ENCODE results near the gene E4F1. TPM values are rescaled to one million over a fixed set of nuclear protein-coding genes. Genes with fewer than 3 reads are reported as not detected.
"Not testable (repeated sequence)": the region's sequence is repeated elsewhere in the genome, so short reads cannot be mapped to it uniquely, and the experiment has no call there.

E4F1 gene
- total RNA-seq, 2 experiments from 2014 or later: 26.3 to 29.4 TPM

DNA sequence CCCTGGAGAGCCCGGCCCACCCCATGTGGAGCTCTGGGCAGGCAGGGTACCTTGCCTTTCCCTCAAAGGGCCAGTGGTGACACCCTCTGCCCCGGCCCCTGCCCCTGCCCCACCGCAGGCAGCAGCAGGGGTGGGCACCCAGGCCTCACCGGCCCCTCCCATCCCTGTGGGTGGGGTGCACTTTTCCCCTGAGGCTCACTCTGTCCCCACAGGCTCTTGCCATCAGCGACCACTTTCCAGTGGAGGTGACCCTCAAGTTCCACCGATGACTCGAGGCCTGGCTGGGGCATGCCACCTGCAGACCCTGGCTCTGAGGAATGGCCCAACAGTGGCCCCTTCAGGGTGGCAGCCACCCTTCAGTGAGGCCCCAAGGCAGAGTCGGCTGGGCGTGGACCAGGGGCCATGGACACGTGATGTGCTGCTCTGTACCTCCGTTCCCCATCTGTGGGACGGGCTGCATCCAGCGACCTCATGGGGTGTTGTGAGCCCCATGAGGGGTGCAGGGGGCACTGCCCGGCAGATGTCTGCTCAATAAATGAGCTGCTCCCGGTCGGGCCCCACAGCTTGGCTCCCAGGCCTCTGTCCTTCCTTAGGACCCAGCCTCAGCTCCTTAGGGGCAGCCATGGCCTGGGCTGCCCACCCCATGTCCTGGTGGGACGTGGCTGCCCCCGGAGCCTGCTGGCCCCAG, 14.9 kb downstream of the E4F1 start:
- H3K4me1 Mint-ChIP-seq: no peaks in the 10 kb centered on the region
- DNase-seq: no peak
- ChIA-PET POLR2A (interaction anchor here (1.2 to 2.5 kb wide), 3 partner anchors 14 to 83 kb away, joined by 3 to 11 read pairs (median 5); partner anchors contain the start of genes ECI1 and TRAF7), CTCF (no interaction called here)
- H3K36me3 Mint-ChIP-seq (ENCODE audit: low read depth): peaks cover 6% of the 10 kb centered on the region
- no peaks in the 10 kb centered on the region for H3K27me3 Mint-ChIP-seq
- H3K9me3 Mint-ChIP-seq: no peaks in the 10 kb centered on the region
- no peak overlapping the region for H3K27ac Mint-ChIP-seq
- H3K4me3 Mint-ChIP-seq: no peak overlapping the region

DNA sequence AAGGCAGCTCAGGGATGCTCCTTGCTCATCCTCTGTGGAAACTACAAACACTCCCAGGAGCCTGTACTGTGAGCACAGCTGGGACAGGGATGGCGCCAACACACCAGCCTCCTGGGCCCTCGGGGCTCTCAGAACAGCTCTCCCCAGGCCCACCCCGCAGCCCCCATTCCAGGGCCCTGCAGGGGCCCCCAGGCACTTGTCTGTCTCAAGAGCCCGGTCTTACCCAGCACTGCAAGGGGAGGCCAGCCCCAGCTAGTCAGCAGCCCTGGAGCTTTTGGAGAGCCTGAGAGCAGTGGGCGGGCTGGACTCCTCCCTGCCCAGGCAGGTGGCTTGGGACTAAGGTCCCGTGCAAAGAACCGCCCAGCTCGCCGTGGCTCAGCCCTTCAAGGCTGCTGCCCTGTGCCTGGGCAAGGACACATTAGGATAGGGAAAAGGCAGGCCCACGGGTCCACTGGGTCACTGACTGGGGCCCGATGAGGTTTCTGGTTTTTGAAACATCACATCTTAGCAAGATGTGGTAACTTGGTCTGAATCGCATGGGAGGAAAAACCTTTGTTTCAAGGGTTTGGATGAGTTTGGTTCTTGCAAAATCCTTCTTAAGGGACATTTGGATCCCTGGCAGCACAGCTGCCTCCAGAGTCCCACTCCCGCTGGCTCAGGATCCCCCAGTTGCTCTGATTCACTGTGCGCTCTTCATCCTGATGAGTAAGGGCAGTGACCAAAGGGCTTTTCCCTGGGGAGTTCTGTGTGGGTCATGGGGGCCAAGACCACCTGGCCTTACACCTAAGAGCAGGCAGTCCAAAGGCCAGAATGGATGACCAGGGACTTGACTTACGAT, 15.7 kb downstream of the E4F1 start:
- Mint-ChIP-seq H3K9me3 (no peaks in the 10 kb centered on the region), H3K36me3 (ENCODE audit: low read depth) (peaks cover 9% of the 10 kb centered on the region), H3K27me3 (no peaks in the 10 kb centered on the region), H3K4me1 (no peaks in the 10 kb centered on the region), H3K27ac (no peak overlapping the region), H3K4me3 (no peak overlapping the region)
- POLR2A ChIA-PET: interaction anchor here (1.2 to 1.5 kb wide), 2 partner anchors 13 to 84 kb away, joined by 3 to 5 read pairs; partner anchors contain the start of gene TRAF7
- DNase-seq: no peak
- CTCF ChIA-PET: no interaction called here

DNA sequence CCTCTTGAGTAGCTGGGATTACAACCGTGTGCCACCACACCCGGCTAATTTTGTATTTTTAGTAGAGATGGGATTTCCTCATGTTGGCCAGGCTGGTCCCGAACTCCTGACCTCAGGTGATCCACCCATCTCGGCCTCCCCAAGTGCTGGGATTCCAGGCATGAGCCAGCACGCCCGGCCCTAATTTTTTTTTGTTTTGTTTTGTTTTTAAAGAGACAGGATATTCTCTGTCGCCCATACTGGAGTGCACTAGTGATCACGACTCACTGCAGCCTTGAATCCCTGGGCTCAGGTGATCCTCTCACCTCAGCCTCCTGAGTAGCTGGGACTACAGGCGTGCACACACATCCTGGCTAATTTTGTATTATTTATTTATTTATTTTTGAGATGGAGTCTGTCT, 16.9 kb downstream of the E4F1 start:
- POLR2A ChIA-PET; DNase-seq; H3K9me3 Mint-ChIP-seq; H3K27ac Mint-ChIP-seq; H3K4me3 Mint-ChIP-seq; H3K27me3 Mint-ChIP-seq; H3K4me1 Mint-ChIP-seq; H3K36me3 Mint-ChIP-seq (ENCODE audit: low read depth): not testable (repeated sequence)
- CTCF ChIA-PET: interaction anchor here (1.3 kb wide), 1 partner anchor 11 kb away, joined by 4 read pairs; the partner anchor contains the start of gene ECI1

DNA sequence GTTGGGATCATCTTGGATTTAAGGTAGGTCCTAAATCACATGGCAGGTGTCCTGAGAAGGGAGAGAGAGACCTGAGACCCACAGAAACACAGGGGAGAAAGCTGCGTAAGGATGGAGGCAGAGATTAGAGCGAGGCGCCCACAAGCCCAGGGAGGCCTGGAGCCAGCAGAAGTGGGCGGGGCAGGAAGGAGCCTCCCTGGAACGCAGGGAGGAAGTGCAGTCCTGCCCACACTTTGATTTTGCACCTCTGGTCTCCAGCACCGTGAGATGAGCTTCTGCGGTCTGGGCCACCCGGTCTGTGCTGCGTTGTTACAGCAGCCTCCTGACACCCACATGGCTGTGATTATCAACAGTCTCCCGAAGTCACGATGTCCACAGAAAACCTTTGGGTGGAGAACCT, 19.2 kb downstream of the E4F1 start:
- no peak for DNase-seq
- H3K4me3 Mint-ChIP-seq: no peak overlapping the region
- ChIA-PET CTCF (no interaction called here), POLR2A (interaction anchor here (0.6 to 1.5 kb wide), 3 partner anchors 11 to 28 kb away, joined by 3 to 5 read pairs (median 3); no protein-coding TSS in a partner anchor)
- no peaks in the 10 kb centered on the region for H3K4me1 Mint-ChIP-seq
- no peak overlapping the region for H3K27ac Mint-ChIP-seq
- no peaks in the 10 kb centered on the region for H3K9me3 Mint-ChIP-seq
- no peaks in the 10 kb centered on the region for H3K27me3 Mint-ChIP-seq
- H3K36me3 Mint-ChIP-seq (ENCODE audit: low read depth): peaks cover 13% of the 10 kb centered on the region

DNA sequence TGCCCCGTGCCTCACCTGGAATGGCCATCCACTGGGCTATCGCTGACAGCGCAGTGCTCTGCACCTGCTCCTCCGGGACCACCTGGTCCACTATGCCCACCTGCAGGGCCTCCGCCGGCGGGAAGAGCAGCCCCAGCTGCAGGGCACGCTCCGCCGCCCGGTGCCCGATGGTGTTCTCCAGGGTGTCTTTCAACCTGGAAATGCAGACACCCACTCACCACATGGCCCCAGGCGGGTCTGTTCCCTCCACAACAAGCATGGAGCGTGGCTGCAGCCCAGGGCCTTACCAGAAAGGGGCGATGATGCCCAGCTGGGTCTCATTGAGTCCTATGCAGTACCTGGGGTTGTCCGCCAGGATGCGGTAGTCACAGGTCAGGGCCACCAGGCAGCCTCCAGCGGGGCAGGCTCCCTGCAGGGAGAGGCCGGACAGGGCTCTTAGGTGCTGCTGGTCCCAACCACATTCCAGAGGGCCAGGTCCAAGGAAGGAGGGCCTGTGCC, 19.7 kb downstream of the E4F1 start:
- POLR2A ChIA-PET: interaction anchor here (0.6 to 1.5 kb wide), 2 partner anchors 26 to 28 kb away, joined by 3 to 5 read pairs; no protein-coding TSS in a partner anchor
- H3K9me3 Mint-ChIP-seq: no peaks in the 10 kb centered on the region
- no peak overlapping the region for H3K4me3 Mint-ChIP-seq
- no peaks in the 10 kb centered on the region for H3K27me3 Mint-ChIP-seq
- H3K4me1 Mint-ChIP-seq: no peaks in the 10 kb centered on the region
- H3K27ac Mint-ChIP-seq: no peak overlapping the region
- CTCF ChIA-PET: no interaction called here
- no peak for DNase-seq
- H3K36me3 Mint-ChIP-seq (ENCODE audit: low read depth): peaks cover 13% of the 10 kb centered on the region

DNA sequence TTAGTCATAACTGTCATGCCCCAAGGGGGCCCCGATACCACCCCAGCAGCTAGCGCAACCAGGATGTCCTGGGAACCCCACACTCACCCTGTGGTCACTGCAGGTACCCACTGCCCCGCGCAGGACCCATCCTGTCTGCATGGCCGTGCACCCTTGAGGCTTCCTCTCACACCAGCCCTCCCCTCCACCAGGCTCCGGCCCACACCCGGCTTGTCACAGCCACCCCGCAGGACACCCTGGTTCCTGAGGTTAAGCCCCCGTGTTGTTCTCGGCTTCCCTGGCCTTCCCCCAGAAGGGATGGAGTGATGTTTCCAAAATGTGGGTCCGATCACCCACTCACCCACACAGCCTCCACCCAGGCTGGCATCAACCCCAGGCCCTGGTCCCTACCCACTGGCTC, 20.4 kb downstream of the E4F1 start:
- peaks cover 13% of the 10 kb centered on the region for H3K36me3 Mint-ChIP-seq (ENCODE audit: low read depth)
- no peaks in the 10 kb centered on the region for H3K27me3 Mint-ChIP-seq
- no peaks in the 10 kb centered on the region for H3K4me1 Mint-ChIP-seq
- H3K4me3 Mint-ChIP-seq: no peak overlapping the region
- POLR2A ChIA-PET: no interaction called here
- H3K9me3 Mint-ChIP-seq: no peaks in the 10 kb centered on the region
- no peak overlapping the region for H3K27ac Mint-ChIP-seq
- no peak for DNase-seq
- CTCF ChIA-PET: no interaction called here

DNA sequence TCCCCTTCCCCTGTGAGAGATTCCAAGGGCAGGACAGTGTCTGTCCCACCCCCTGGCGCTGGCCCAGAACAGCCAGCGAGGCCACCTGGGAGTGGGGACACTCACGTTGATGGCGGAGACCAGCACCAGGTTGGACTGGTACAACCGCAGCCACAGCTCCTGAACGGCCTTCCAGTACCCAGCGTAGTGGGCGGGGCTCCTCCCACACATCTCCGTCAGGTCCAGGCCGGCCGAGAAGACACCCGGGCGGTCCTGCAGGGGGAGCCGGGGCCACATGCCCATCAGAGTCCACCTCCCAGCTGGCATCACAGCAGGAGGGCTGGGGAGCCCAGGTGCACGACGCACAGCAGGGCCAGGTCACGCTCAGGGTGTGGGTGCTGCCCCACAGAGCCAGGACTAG, 20.9 kb downstream of the E4F1 start:
- no peaks in the 10 kb centered on the region for H3K27me3 Mint-ChIP-seq
- no peak for DNase-seq
- H3K4me3 Mint-ChIP-seq: no peak overlapping the region
- ChIA-PET POLR2A (no interaction called here), CTCF (no interaction called here)
- peaks cover 1% of the 10 kb centered on the region for H3K4me1 Mint-ChIP-seq
- H3K9me3 Mint-ChIP-seq: no peaks in the 10 kb centered on the region
- peaks cover 13% of the 10 kb centered on the region for H3K36me3 Mint-ChIP-seq (ENCODE audit: low read depth)
- H3K27ac Mint-ChIP-seq: no peak overlapping the region

DNA sequence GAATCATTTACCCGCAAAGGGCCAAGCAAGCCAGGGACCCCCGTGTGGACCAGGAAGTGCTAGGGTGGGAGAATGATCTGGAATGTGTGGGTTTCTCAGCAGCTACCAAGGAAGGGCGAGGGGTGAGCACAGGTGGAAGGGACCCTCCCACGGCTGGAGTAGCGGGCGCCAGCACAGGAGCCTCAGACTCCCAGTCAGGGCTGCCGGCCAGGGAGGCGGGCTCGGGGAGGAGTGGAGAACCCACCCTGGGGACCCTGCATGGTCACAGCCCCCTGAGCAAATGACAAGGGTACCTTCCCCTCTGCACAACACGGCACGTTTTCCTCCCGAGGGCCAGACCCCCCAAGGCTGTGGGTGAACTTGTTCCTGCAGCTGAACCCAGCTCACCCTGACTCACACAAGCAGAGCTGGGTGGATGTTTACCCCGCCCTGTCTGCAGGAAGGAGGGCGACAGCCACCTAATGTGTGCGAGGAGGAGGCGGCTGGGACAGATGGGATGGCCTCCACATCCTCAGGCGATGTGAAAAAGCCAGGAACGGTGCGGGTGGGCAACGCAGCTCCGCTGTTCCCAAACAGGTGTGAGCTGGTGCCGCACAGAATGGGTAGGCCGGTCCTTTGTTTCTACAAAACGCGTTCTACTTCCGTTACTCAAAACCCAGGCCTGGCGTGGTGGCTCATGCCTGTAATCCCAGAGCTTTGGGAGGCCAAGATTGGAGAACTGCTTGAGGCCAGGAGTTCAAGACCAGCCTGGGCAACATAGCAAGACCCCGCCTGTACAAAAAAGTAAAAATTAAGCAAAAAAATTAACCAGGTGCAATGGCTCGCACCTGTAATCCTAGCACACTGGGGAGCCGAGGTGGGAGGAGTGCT, 21.8 kb downstream of the E4F1 start:
- H3K36me3 Mint-ChIP-seq (ENCODE audit: low read depth): peaks cover 13% of the 10 kb centered on the region
- no peaks in the 10 kb centered on the region for H3K27me3 Mint-ChIP-seq
- CTCF ChIA-PET: no interaction called here
- no peak for DNase-seq
- no peak overlapping the region for H3K4me3 Mint-ChIP-seq
- peaks cover 3% of the 10 kb centered on the region for H3K4me1 Mint-ChIP-seq
- H3K27ac Mint-ChIP-seq: no peak overlapping the region
- H3K9me3 Mint-ChIP-seq: no peaks in the 10 kb centered on the region
- POLR2A ChIA-PET: no interaction called here

DNA sequence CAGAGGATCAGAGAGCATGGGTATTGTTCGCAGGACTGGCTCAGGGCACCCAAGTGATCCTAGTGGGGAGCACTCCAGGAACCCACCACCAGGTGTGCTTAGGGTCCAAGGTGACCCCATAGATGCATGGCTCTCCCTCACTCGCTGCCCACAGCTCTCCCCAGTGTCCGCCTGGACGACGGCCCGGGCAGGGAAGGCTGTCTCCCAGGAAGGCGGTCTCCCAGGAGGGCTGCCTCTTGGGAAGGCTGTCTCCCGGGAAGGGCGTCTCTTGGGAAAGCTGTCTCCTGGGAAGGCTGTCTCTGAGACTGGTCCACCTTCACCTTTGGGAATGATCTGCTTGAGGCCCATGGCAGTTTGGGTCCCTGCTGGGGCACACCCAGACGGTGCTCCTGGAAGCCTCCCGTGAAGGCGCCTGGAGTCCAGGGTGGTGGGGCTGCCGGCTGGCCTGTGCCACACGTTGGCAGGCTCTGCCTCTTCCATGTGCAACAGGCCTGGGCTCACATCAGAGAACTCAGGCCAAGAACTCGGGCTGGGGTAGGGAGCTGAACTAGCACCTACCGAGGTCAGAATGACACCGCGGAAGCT, 23.0 kb downstream of the E4F1 start:
- H3K27me3 Mint-ChIP-seq: no peaks in the 10 kb centered on the region
- peaks cover 13% of the 10 kb centered on the region for H3K36me3 Mint-ChIP-seq (ENCODE audit: low read depth)
- CTCF ChIA-PET: no interaction called here
- H3K9me3 Mint-ChIP-seq: no peaks in the 10 kb centered on the region
- DNase-seq: no peak
- no peak overlapping the region for H3K27ac Mint-ChIP-seq
- no peak overlapping the region for H3K4me3 Mint-ChIP-seq
- H3K4me1 Mint-ChIP-seq: peaks cover 11% of the 10 kb centered on the region
- POLR2A ChIA-PET: interaction anchor here (1.6 kb wide), 1 partner anchor 41 kb away, joined by 3 read pairs; the partner anchor contains the start of gene MLST8

DNA sequence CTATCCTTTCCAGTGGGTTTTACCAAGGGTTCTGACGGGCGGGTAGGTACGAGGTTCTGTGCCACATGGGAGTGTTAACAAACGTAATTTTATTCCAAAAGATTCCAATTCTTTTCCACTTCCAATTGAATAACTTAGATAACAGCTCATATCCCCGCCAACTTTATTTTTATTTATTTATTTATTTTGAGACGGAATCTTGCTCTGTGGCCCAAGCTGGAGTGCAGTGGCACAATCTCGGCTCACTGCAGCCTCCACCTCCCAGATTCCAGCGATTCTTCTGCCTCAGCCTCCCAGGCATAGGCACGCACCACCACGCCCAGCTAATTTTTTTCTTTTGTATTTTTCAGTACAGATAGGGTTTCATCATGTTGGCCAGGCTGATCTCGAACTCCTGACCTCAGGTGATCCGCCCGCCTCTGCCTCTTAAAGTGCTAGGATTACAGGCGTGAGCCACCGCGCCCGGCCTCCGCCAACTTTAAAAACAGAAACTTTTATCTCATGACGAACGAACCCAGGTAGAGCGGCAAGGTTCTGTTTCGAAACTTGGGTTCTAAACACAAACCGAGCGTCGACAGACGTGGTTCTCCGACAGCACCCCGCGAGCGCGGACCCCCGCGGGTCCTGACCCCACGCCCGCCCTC, 27.4 kb downstream of the E4F1 start:
- CTCF ChIA-PET: interaction anchor here (0.6 to 2.7 kb wide), 12 partner anchors 10 to 270 kb away, joined by 3 to 15 read pairs (median 4); partner anchors contain the start of genes AMDHD2, PGP, TBC1D24 and TEDC2
- Mint-ChIP-seq H3K9me3 (no peaks in the 10 kb centered on the region), H3K4me1 (peaks cover 20% of the 10 kb centered on the region), H3K36me3 (ENCODE audit: low read depth) (peaks cover 25% of the 10 kb centered on the region), H3K4me3 (peak overlapping the region; percentile 90), H3K27me3 (no peaks in the 10 kb centered on the region), H3K27ac (peak overlapping the region; percentile 92)
- DNase-seq: peak; percentile 54
- POLR2A ChIA-PET: interaction anchor here (0.6 to 5.4 kb wide), 18 partner anchors 9 to 906 kb away, joined by 3 to 43 read pairs (median 6); partner anchors contain the start of genes ATP6V0C, DNASE1L2, FAHD1 and HAGH

DNA sequence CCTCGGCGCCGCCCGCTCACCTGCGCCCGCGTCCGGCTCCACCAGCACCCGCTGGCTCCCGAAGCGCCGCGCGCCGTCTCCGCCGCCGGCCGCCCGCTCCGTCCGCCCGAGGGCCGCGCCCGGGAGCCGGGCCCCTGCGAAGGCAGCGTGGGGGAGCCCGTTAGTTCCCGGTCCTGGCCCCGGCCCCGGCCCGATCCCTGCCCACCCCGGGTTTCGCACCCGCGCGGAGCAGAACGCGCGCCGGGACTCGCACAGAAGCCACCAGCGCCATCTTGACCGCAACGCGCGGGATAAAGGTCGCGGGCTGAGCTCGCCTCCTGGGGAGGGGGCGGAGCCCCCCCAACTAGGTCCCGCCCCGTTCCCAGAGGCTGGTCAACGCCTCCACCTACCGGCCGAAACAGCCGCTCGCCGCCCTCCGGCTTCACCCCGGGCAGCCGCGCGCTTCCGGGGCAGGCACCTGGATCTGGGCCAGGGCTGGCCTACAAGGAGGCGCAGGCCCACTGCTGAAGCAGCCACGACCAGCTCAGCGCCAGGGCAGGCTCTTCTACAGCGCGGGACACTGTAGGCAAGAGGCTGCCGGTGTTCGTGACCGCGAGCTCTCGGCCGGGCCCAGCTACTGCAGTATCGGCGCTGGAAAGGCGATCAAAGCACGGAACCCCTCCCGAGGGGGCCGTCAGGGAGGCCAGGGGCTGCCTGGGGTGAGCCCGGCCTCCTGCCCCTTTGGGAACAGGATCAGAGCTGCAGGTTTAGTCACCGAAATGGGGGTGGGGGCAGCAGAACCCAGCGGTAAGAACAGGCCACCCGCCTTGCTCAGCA, 28.1 kb downstream of the E4F1 start, which contains the start of gene ECI1:
Gene ECI1, minus strand, starts transcription at position 292 of the 816 bp plus-strand sequence. Its CDS starts 21 bp downstream, at position 271.
- Mint-ChIP-seq H3K4me1 (peaks cover 20% of the 10 kb centered on the region), H3K27ac (peak within 1 kb of the TSS; percentile 92), H3K27me3 (no peaks in the 10 kb centered on the region), H3K36me3 (ENCODE audit: low read depth) (peaks cover 29% of the 10 kb centered on the region), H3K9me3 (no peaks in the 10 kb centered on the region), H3K4me3 (peak within 1 kb of the TSS; percentile 90)
- DNase-seq: peak; percentile 88
- ChIA-PET POLR2A (interaction anchor here (0.8 to 5.4 kb wide), 23 partner anchors 8 to 469 kb away, joined by 3 to 43 read pairs (median 5); partner anchors contain the start of genes ATP6V0C, BRICD5, CCNF and DNASE1L2), CTCF (interaction anchor here (0.6 to 2.7 kb wide), 12 partner anchors 10 to 269 kb away, joined by 3 to 15 read pairs (median 4); partner anchors contain the start of genes AMDHD2, PGP, RNPS1 and TEDC2)

All from activated CD4-positive, alpha-beta memory T cell treated with anti-CD3 and anti-CD28 coated beads, Interleukin-2, amount 10 ng/mL, durations not matched to agents 7 days and 5 days (primary cell).